K562 (cell line): ENCODE results near the gene SUMF2. TPM values are rescaled to one million over a fixed set of nuclear protein-coding genes. Genes with fewer than 3 reads are reported as not detected.

ENCODE experiments used
- ARHGAP35 ChIP-seq: fragments of 450-650 bp; IDR thresholded peaks from 2 replicates; pipeline ENCODE4 v1.6.1; 2018; ENCODE audit not compliant: partially characterized antibody
- GATA2 ChIP-seq: sonication (generic); formaldehyde crosslinking; IDR thresholded peaks from 2 replicates; pipeline ENCODE4 v1.4.0; 2020; ENCODE audit warnings: mild to moderate bottlenecking, missing genetic modification reagents
- MGA ChIP-seq: fragments of 450-650 bp; IDR thresholded peaks from 2 replicates; pipeline ENCODE4 v1.6.1; 2016; ENCODE audit warnings: mild to moderate bottlenecking, moderate library complexity
- PPARD ChIP-seq: fragments of 250-450 bp; sonication (Bioruptor Pico); IDR thresholded peaks from 2 replicates; pipeline ENCODE4 v1.8.0; 2022; ENCODE audit warnings: inconsistent platforms, mild to moderate bottlenecking, moderate library complexity
- RFX7 ChIP-seq: fragments of 250-450 bp; sonication (Bioruptor Pico); IDR thresholded peaks from 2 replicates; pipeline ENCODE4 v1.5.1; 2021; ENCODE audit warnings: mild to moderate bottlenecking
- TAF15 ChIP-seq: fragments of 200-400 bp; formaldehyde crosslinking; IDR thresholded peaks from 2 replicates; pipeline ENCODE4 v1.6.1; 2017; ENCODE audit warnings: mild to moderate bottlenecking, low read depth, low read length, moderate library complexity
- TSHZ1 ChIP-seq: fragments of 250-450 bp; sonication (Bioruptor Pico); IDR thresholded peaks from 2 replicates; pipeline ENCODE4 v1.4.0; 2020; ENCODE audit warnings: mild to moderate bottlenecking, moderate library complexity
- ZZZ3 ChIP-seq: fragments of 450-650 bp; IDR thresholded peaks from 2 replicates; pipeline ENCODE4 v1.6.1; 2016; ENCODE audit warnings: antibody characterized with exemption, mild to moderate bottlenecking, moderate library complexity
- polyA plus RNA-seq, 8 experiments: library from polyadenylated mRNA; depleted of rRNA in 4 of 8; stranded (reverse) in 5 of 8; unstranded in 3 of 8; fragments of >200 nt; fragmentation: Nextera tagmentation in 2 of 8; fragmentation: Illumina TruSeq in 1 of 8; extraction: Ambion mirVana in 2 of 8; extraction: Trizol in 1 of 8; gene quantifications; 2 replicates each; pipeline versions ENCODE4 v1.2.1 to v1.2.3, GENCODE V29; 2011 to 2014; ENCODE audit warnings: inconsistent platforms in 1 of 8, missing spikeins in 1 of 8
- total RNA-seq, 7 experiments: library from RNA; depleted of rRNA in 6 of 7; stranded (reverse); fragments of >200 nt in 6 of 7; fragmentation: Illumina TruSeq in 2 of 7; extraction: Trizol in 2 of 7; gene quantifications; 2 replicates each; pipeline versions ENCODE4 v1.2.1 to v1.2.3, GENCODE V29; 2011 to 2021; ENCODE audit warnings: low replicate concordance in 1 of 7
- TF ChIP-seq, protein P1 (sequence below): IDR thresholded peaks from 3 replicates; pipeline ENCODE4 v1.6.1; 2011; ENCODE audit warnings: borderline replicate concordance, mild to moderate bottlenecking; ENCODE audit not compliant: insufficient read length, insufficient read depth

SUMF2 gene
- total and polyA plus RNA-seq, 9 of the 15 experiments (the other 6 are each of a cell fraction or from before 2014, with no cell fraction given): 39.0 to 113 (median 67.7) TPM

- TF ChIP-seq MGA (no peak), GATA2 (CRISPR knock-in tag) (no peak), ARHGAP35 (no peak), RFX7 (no peak), TAF15 (no peak), ZZZ3 (no peak), TSHZ1 (CRISPR knock-in tag) (no peak), PPARD (CRISPR knock-in tag) (no peak)
- TF ChIP-seq, protein P1, sequence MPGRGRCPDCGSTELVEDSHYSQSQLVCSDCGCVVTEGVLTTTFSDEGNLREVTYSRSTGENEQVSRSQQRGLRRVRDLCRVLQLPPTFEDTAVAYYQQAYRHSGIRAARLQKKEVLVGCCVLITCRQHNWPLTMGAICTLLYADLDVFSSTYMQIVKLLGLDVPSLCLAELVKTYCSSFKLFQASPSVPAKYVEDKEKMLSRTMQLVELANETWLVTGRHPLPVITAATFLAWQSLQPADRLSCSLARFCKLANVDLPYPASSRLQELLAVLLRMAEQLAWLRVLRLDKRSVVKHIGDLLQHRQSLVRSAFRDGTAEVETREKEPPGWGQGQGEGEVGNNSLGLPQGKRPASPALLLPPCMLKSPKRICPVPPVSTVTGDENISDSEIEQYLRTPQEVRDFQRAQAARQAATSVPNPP: no peak
Measured at GRCh38 chr7:56105508-56105907, 41.4 kb downstream of the SUMF2 start (continued).
